ENCODE results near the gene TRIM27.

- TF ChIP-seq CTCF (conservative IDR thresholded peaks at IDR 0.05 in 1 of 2, IDR thresholded peaks at IDR 0.05 in 1 of 2; ENCODE audit: low read depth in 1 of 2, low read length in 2 of 2) (no peak), EZH2 (IDR thresholded peaks at IDR 0.05; ENCODE audit: low read length, missing control alignments) (no peak)
Observed at GRCh38 chr6:28953585-28954258, 29.9 kb upstream of the TRIM27 start.
